NCI-H345 (cell line): ENCODE data around the gene PLB1.

Experiments
- DNase-seq: peaks from one replicate; lab custom pipeline; 2025; lab: John Stamatoyannopoulos, UW

The PLB1 gene

DNA sequence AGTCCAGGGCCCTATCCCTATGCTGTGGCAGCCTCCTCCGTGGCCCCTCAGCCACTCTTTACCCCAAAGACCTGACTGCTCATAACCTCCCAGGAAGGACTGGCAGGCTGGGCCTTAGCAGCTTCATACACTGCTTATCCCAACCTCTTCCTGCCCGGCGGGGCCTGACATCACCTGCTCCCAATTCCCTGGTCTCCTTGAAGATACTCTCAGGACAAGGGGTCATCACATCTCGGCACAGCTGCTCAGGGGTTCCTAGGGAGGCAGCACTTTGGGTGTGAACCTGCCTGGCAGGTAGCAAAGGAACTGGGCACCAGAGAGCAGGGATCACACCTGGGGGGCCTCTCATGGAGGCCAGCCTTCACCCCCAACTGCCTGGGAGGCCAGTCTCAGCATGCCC lies 68.5 kb downstream of the PLB1 start:
- no peak for DNase-seq

DNA sequence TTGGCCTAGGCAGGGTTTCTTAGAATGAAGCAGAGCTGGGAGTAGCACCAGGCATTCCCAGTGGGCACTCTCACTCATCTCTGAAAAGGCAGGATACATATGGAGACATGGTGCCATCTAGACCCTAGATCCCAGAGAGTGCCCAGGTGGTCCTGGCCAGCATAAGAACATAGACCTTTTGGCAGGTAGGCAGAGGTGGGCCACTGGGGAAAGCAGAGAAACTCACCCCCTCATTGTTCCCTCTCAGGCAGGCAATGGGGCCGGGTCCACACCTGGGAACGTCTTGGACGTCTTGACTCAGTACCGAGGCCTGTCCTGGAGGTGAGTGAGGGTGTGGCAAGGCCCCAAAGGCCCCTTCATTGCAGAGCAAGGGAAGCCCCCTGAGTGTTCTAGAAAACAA lies 69.2 kb downstream of the PLB1 start:
- DNase-seq: no peak

DNA sequence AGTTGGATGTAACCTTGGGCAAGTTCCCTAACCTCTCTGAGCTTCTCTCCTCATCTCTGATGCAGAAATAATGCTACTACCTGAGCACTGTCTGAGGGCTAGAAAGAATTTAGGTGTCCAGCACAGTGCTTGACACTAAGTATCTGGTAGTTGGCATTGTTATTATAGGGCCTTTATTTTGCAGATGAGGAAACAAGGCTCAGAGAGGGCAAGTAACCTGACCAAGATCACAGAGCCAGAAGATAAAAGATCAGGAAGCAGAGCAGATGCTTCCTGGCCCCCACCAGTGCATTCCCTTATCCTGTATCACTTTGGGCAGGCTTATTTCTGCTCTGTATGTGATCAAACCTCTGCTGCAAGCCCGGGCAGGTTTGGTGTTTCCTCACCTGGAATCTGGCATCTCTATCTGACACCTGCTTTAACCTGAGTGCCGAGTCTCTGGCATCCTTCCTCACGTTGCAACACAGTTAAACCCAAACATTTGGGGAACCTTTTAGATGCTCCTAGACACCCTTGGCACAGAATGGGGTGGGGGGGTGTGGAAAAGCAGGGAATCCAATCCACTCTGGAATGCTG lies 69.9 kb downstream of the PLB1 start:
- peak; percentile 69 for DNase-seq

DNA sequence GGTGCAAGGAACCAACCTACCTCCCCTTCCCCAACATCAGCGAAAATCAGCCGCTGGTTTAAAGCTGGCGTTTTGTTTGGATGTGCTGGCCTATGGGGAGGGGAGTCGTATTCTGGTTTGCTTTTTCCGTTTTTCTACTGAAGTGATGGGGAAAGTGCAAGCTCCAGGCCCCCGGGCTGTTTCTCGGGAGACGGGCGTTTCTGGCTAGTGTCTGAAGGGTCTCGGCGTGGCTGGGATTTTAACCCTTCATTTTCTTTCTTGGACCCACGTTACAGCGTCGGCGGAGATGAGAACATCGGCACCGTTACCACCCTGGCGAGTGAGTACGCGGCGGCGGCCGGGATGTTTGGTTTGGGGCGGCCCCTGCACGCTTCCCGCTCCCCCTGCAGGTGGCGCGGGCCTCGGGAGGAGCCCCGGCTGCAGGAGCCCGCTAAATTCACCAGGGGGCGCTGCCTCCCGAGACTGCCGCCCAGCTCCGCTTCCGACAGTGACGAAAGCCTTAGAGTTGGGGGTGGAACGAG lies 70.7 kb downstream of the PLB1 start:
- peak; percentile 93 for DNase-seq

DNA sequence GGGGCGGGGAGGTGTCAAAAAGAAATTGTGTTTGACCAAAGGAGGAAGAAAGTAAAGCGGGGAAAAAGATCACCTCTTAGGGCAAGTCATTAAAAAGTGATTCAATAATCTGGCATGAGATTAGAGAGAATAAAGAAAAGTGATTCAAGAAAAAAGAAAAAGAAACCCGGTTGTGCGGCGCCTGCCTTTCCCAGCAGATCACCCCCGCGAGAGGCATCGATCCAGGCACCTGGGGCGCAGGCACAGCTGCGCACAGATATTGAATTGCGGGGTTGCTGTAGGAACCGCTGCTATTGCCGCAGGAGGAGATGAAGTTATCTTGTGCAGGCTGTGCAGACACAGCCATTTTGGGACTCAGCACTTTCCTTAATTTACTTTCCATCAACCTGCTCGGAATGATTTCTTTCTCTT lies 71.2 kb downstream of the PLB1 start:
- DNase-seq: peak; percentile 67

DNA sequence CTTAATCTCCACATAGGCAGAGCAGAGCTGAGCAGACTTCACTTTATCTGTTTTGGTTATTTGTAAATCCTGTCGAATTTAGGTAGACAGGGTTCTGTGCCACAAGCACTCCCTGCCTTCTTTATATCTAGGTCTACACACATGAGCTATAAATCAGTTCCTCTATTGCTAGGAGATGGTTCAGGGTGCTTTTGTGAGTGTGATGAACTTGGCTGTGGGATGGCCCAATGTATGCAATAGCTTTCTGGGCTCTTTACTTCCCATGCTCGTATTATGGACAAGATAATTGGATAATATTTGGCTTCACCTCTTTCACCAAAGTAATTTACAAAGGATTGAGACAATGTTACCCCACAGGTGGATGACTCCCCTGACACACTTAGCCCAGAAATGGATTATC lies 72.2 kb downstream of the PLB1 start:
- no peak for DNase-seq

DNA sequence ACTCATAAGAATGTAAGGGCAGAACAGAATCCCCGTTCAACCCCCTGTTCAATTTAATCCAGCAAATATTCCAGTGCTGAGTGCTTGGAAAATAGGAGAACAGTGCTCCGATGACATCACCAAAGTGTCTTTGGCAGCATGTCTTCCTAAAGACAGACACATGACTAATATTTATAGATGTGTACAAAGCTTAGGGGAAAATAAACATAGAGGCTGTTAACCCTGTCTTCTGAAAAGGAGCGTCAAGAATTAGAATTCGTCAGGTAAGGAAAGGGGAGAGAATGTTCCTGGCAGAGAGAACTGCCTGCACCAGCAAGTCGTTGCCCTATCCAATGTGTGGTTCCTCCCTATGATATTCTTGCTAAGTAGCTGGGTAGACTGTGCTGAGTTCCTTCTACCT lies 72.7 kb downstream of the PLB1 start:
- DNase-seq: no peak

DNA sequence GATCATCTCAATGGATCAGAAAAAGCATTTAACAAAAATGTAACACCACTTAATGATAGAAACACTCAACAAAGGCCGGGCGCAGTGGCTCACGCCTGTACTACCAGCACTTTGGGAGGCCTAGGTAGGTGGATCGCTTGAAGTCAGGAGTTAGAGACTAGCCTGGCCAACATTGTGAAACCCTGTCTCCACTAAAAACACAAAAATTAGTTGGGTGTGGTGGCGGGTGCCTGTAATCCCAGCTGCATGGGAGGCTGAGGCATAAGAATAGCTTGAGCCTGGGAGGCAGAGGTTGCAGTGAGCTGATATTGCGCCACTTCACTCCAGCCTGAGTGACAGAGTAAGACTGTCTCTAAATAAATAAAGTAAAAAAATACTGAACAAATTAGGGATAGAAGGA lies 74.6 kb downstream of the PLB1 start:
- DNase-seq: no peak

DNA sequence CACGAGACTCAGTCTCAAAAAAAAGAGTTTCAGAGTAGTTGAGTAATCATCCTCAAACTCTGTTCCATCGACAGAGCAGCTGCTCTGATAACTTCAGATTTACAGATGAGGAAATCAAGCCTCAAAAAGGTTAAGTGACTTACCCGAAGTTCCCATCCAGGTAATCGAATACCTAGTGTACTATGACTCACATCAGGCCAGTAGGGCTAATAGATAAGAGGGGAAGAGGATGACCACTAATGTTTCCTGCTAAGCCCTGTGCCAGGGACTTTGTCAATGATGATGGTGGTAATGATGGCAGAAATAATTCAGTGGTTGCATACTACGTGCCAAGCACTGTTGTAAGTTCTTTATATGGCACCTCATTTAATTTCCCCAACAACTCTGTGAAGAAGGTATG lies 80.9 kb downstream of the PLB1 start:
- no peak for DNase-seq

DNA sequence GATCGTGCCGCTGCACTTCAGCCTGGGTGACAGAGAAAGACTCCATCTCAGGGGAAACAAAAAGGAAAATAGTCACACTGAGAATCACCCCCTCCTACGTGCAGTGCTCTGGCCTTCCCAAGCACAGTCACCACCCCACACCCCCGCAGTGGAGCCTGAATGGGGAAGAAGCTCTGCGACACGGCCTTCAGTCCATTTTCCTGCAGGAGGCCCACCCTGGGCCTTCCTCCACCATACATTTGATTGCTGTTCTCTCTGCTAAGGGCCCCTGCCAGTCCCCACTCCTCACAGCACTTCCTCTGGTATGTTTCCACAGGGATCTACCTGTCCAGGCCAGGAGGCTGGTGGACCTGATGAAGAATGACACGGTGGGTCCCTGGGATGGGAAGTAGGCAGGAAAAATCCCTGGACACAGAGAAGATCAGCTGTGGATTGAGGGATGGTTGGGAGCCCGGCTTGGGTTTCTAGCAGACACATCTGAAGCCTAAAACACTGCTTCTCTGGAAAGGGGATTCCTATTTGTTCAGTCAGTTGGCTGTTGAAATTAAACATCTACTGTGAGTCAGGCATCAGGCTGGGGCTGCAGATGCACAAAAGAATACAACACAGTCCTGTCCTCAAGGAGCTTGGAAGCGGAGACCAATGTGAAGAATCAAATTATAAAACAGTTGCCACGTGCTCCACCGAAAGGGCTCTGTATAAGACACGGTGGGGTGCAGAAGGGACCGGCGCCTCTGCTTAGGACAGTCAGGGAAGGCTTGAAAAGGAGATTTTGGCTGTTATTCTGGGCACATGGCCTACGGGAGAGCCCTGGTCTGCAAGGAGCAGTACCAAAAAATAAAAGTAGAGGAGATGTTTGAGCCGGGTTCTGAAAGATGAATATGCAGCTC lies 82.2 kb downstream of the PLB1 start:
- no peak for DNase-seq

DNA sequence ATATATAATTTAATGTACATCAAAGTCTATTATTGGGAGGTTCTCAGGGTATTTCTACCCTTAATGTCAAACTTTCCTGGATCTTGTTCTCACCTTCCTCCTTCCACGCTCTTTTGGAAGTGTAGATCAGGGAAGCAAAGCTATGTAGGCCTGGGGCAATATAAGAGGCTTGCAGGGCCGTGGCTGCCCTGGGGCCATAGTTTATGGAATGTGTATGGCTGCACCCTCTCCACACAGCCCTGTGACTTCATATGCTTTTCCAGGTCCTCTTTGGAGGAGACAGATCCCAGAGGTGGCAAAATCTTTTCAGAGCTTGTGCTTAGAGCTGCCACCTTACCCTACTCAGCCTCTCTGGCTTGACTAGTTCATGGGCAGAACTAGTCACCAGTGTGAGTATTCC lies 82.9 kb downstream of the PLB1 start:
- DNase-seq: no peak

DNA sequence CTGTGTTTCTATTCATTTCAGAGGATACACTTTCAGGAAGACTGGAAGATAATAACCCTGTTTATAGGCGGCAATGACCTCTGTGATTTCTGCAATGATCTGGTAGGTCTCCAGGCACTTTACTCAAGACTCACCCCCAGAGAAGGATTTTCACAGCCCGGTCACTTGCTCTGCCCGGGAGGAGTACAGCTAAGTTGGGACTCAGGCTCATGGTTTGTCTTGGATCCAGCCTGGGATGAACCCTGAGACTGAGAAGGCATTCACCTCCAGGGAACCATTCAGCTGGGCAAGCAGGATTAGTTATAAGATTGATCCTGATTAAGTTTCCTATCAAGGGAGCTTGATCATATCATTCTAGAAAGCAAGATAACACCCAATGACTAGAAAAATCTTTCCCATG lies 83.7 kb downstream of the PLB1 start:
- DNase-seq: no peak

DNA sequence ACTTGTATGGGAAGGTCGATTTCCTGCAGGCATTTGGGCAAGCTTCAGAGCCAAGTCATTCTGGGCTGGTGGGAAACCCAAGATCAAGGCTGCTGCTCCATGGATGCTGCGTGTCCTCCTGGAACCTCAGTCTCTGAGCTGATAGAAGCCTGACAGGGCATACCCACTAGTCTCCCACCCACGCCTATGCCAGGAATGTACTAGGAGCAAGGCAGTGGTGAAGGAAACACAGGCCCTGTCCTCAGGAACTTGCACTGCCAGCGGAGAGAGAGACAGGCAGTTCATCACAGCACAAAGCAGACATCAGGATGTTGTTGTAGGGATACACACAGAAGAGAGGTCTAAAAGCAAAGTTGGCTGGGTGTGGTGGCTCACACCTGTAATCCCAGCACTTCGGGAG lies 84.2 kb downstream of the PLB1 start:
- DNase-seq: no peak

DNA sequence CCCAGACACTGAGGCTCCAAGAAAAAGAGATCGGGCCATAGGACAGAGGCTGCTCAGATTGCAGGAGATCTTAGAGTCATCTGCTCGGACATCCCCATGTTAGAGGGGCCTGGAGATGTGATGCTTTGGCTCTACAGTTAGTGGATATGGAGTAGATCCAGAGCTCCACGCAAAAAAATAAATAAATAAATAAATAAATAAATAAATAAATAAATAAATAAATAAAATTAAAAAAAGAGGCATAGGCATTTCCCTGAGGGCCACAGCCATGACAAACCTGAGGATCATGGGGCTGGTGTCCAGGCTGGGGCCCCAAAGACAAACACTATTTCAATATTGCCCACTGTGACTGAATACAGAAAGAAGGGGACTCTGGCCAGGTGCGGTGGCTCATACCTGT lies 85.5 kb downstream of the PLB1 start:
- no peak for DNase-seq

DNA sequence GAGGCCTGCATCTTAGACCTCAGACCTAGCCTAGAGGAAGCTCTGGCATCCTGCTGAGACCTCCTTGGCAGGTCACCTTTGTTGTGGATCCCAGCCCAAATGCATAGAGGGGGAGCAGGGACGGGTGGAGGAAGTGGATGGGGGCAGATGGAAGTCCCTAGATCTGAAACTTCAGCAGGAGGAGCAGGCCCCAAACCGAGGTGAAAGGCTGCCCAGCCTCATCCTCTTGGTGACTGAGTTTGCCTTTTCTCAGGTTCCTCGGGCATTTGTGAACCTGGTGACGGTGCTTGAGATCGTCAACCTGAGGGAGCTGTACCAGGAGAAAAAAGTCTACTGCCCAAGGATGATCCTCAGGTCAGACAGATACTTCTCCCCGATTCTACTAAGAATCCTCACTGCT lies 86.3 kb downstream of the PLB1 start:
- DNase-seq: no peak

DNA sequence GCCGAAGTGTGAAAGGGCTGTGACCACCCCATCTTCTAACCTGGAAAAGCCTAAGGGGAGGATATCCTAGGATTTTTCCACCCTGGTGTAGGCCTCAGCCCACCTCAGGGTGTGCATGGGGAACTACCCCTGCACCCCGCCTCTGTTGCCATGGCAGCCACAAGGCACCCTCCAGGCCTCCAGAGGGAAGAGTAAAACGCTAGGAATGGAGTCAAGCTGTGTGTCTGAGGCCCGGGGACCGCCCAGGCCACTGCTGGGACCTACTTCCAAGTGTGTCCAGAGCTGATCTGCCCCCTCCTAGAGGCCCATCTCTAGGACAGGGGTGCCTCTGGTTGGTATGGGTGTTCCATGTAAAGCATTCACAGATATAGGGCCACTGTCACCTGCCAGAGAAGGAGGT lies 86.7 kb downstream of the PLB1 start:
- DNase-seq: no peak

DNA sequence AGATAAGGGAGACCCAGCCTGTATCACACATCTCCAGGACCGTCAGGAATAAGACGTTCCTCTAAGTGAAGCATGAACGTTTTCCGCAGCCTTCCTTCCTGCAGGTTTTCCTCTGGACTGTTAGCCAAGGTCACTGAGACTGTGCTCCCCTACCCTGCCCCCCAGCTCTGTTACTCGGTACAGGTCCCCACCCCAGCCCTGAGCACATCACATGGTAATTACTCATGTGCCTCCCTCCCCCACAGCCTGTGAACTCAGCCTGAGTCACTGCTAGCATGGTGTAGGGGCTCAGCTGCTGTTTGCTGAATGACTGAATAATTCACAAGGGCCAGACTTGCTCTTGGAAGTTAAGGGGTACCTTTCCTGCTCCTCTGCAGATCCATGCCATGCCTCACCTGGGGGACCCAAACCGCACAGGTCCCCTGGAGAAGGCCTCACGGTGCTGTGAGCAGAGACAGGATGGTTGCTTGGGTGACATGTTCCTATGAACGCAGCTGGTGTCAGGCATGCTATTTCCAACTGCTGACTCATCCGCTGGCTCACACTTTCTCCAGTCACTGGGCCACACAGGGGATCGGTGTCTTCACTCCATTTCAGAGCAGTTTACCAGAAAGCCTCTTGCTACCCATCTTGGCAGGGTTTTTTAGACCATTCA lies 88.2 kb downstream of the PLB1 start:
- no peak for DNase-seq

DNA sequence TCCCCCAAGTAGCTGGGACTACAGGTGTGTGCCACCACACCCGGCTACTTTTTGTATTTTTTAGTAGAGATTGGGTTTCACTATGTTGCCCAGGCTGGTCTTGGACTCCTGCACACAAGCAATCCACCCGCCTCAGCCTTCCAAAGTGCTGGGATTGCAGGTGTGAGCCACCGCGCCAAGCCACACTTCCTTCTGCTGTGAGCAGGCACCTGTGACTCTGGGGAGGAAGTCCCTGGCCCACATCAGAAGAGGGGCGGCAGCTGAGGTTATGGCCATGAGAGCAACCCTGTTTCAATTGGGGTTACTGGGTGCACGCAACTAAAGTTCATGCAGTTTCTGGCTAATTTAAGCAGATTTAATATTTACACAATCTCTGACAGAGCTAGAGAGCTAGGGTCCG lies 91.0 kb downstream of the PLB1 start:
- no peak for DNase-seq

DNA sequence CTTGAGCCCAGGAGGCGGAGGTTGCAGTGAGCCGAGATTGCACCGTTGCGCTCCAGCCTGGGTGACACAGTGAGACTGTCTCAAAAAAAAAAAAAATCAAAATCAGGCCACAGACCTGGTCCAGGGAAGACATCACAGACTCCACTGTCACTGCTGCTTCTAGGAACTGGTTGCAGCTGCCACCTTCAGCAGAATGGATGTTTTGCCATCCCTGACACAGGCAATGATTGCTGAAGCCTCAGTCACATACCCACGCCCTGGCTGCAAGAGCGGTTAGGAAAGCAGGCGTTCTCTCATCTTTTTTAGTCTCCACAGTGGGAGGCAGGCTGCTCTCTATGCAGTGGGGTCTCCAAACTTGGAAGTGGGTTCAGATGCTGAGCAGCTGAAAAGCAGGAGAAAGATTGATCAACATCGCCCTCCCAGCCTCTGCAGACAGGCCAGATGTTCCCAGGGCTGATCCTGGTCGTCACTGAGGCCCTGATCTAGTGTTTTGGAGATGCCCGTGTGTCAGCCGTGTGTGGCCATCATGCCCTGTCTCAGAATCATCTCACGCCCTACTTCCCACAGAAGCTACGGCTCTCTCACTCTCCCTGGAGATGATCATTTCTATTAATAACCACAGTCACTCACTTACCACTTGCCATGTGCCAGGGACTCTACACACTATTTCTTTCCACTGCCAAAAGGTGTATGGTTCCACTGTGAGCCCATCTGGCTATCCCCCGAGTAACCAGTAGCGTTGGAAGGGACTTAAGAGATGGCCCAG lies 91.8 kb downstream of the PLB1 start:
- DNase-seq: no peak

DNA sequence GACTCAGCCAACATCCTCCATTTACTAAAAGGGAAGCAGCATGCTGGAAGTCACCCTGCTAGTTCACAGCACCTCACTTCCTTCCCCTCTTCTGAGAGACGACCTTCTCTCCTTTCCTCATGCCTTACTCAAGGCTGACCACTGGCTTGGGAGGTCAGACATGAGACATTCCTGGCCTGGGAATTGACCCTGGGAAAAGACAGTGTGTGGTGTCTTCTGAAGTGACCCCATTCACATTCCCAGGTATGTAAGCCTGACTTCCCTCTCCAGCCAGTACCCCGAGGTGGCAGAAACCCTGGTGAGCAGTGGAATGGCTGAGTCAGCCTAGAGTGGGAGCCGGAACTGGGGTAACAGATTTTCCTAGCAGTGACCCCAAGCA lies 92.4 kb downstream of the PLB1 start:
- DNase-seq: no peak

DNA sequence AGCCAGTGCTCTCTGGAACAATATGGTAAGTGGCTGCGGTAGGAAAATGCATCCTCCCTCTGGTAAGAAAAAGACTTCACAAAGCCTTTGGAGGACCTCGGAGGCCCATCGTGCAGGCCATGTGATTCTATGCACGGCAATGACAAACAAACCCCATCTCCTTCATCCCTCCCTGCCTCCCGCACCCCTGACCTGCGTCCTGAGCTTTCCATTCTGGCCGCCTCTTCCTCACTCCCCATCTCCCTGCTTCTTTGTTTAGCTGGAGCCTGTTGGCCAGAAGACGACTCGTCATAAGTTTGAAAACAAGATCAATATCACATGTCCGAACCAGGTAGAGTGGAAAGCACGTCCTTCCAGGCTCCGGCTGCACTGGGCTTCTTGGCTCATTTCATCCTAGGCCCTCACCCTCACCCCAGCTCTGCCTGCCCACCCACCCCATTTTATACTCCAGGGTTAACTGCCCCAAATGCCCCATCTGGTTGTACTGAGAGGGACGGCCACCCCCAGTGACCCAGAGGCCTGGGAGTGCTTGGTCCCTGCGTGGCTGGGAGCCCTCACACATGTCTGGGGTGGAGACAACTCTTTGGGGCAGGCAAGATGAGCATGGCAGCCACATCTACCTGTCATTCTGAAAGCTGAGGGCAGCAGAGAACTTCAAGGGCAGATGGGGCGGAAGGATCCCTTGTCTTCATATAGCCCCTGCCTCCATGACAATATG lies 94.0 kb downstream of the PLB1 start:
- no peak for DNase-seq
